RPMI7951 (cell line): ENCODE data around the gene TNFRSF14. TPM values are rescaled to one million over a fixed set of nuclear protein-coding genes. Genes with fewer than 3 reads are reported as not detected.
A peak's percentile ranks its signal among the peaks of the same experiment; 100 is the strongest.

Experiments
- DNase-seq: peaks from one replicate; pipeline ENCODE4 v3.0.0-alpha.2; 2012; ENCODE audit warnings: low read depth
- total RNA-seq: library from RNA; depleted of rRNA; stranded (reverse); fragments of >200 nt; shearing (Covaris generic); gene quantifications from 2 replicates; pipeline ENCODE4 v1.2.3, GENCODE V29; 2014

TNFRSF14 gene
- total RNA-seq, 1 experiment from 2014 or later, result 26.8 TPM

- DNase-seq, result no peak
These were observed 31.1 kb downstream of the TNFRSF14 start for GRCh38 chr1:2587071-2587859.

GRCh38 chr1:2587860-2588571 is 31.8 kb downstream of the TNFRSF14 start:
- no peak for DNase-seq

- no peak for DNase-seq
These were observed 32.7 kb downstream of the TNFRSF14 start for GRCh38 chr1:2588661-2589430.

- DNase-seq, result no peak
These were observed 33.5 kb downstream of the TNFRSF14 start for GRCh38 chr1:2589431-2590232.

DNA sequence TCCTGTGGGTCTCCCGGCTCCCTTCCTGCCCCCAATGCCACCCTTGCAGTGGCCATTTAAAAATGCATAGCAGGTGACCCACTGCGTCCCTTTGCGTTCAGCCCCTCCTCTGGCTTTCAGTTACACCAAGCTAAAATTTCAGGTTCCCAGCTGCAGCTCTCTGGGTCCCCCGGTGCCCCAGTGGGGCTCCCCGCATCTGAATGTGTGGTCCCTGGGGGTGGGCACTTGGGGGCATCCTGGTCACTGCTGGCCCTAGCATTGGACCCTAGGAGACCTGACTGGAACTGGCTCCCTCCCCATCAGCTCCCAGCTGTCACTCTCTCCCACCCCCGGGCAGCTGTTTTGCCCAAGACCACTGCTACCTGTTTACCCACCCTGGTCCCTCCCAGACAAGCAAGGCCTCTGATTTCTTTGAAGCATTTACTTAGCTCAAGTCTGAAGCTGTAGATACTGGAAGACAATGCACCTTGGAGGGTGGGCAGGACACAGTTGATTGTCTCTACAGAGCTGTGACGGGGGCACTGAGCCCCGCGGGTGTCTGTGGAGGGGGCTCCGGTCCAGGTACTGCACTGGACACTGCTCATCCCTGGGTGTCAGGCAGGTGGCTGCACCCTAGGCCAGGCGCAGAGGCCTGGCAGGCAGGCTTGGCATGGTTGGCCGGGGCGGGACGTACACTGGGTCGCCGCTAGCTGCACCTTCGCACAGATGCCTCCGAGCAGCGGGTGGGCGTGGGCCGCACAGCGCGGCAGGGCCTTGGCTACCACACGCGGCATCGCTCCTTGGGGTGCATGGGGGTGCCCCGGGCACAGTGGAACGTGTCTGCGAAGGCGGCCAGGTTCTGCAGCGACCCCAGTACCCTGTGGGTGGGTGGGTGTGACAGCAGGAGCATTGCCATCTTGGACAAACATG is 34.3 kb downstream of the TNFRSF14 start:
- DNase-seq, result no peak

DNA sequence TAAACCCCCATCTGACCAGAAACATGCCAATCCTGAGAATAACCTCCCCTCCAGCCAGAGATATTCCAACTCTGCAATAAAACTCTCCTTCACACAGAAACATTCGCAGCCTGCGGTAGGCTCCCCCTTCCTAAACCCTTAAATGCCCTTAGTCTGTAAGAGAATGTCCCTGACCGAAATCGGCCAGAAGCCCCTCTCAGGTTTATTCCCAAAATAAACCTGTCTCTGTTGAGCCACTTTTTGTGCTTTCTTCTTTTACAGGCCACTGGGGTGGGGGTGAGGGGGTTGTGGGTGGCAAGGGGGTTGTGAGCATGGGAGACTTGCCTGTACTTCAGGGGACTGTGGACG is 35.0 kb downstream of the TNFRSF14 start:
- DNase-seq, result no peak

DNA sequence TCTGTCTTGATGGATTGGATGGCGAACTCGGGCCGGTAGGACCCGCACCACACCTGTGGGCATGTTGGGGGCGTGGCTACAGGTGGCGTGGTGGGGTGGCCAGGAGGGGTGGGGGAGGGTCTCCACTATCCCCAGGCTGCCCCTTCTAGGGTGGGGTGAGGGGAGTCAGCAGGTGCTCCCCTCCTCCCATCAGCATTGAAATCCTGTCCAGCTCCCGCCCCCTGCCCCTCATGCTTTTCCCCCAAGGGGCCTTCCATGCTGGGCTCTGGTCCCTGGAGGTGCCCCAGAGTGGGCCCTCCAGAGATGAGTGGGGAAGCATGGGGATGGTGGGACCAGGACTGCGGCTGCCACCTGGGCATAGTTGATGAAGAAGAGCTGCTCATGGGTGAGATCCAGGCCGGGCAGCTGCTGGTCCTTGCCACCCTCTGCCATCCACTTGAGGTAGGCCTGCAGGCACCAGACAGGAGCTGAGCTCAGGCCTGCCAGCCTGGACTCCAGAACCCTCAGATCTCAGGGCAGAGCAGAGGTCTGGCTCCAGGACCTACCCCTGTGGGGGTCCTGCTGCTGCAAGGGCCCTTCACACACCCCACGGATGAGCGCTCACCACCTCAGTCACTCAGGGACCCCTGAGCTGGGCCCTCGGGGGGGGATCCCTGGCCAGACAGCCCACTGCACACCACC is 35.5 kb downstream of the TNFRSF14 start:
- DNase-seq, result no peak

GRCh38 chr1:2592672-2593071 is 36.5 kb downstream of the TNFRSF14 start:
- no peak for DNase-seq

DNA sequence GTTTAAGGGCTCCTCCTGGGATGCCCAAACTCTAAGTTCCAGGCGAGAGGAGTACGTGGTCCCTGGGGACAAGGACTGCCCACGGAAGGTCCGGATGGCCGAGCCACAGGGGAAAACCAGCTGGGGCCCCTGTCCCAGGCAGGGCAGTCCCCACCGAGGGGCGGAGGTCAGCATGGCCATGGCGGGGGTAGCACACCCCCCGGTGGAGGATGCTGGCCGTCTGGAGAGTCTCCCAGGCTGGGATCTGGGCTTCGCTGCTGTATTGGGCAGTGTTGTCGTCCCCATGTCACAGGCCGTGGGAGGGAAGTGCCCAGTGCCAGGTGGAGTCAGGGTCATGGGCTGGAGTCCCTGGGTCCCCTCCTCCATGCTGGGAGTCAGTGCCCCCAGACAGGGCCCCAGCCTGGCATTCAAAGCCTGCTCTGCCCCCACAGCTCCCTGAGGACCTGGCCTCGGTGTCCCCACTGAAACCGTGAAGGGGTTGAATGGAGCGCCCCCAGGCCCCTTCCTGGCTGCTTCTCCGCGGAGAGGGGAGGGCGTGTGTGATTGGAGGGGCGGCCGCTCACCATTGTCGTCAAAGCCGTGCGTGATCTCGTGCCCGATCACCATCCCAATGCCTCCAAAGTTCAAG is 37.2 kb downstream of the TNFRSF14 start:
- DNase-seq, result no peak

- peak; percentile 25 for DNase-seq
These were observed 38.0 kb downstream of the TNFRSF14 start for GRCh38 chr1:2594001-2594640.

GRCh38 chr1:2594641-2595131 is 38.5 kb downstream of the TNFRSF14 start:
- DNase-seq, result no peak

DNA sequence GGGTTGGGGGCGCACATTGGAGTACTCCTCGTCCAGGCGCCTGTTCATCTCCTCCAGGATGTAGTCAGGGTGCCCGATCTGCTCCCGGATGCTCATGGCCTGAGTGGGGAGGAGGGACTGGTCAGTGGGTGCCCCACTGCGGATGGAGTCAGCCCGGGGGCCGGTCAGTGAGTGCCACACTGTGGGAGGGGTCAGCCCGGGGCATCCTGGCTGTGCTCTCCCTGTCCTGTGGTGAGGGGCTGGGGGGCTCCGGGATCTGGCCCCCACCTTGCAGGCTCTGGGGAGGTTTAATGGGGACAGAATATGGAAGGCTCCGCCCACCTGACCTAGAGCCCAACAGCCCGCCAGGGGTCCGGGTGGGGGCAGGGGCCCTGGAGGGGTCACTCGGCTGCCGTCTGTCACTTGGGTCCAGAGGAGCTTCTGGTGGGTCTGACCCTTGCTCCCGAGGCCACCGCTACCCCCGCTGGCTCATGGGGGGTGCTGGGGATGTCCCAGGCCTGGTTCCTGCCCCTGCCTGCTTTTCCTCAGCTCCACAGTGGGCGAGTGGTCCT is 39.2 kb downstream of the TNFRSF14 start:
- no peak for DNase-seq

- DNase-seq, result no peak
These were observed 39.8 kb downstream of the TNFRSF14 start for GRCh38 chr1:2595812-2596529.

GRCh38 chr1:2596530-2597333 is 40.6 kb downstream of the TNFRSF14 start:
- no peak for DNase-seq

- no peak for DNase-seq
These were observed 41.5 kb downstream of the TNFRSF14 start for GRCh38 chr1:2597441-2598328.

GRCh38 chr1:2598329-2598931 is 42.3 kb downstream of the TNFRSF14 start:
- DNase-seq, result no peak
